Ascending aorta (tissue), 2 donors: ENCODE measurements around the gene SLC12A6. TPM values are rescaled to one million over a fixed set of nuclear protein-coding genes. Genes with fewer than 3 reads are reported as not detected.

Experiments
- DNase-seq, 2 donors: peaks; one replicate each; pipeline ENCODE4 v3.0.0-alpha.2; 2019; ENCODE audit warnings: low spot score in 2 of 2
- H3K27ac ChIP-seq, 2 donors: fragments of 200-600 bp; sonication (generic); one replicate each; pipeline ENCODE4 v1.5.1; 2016 to 2017; ENCODE audit warnings: mild to moderate bottlenecking in 1 of 2
- H3K27me3 ChIP-seq: fragments of 200-600 bp; sonication (generic); one replicate; pipeline ENCODE4 v1.5.1; 2017
- H3K36me3 ChIP-seq, 2 donors: fragments of 200-600 bp; sonication (generic); one replicate each; pipeline ENCODE4 v1.5.1; 2016
- H3K4me1 ChIP-seq, 2 donors: fragments of 200-600 bp; sonication (generic); one replicate each; pipeline ENCODE4 v1.5.1; 2016 to 2017; ENCODE audit warnings: mild to moderate bottlenecking in 1 of 2
- H3K4me3 ChIP-seq, 2 donors: fragments of 200-600 bp; sonication (generic); one replicate each; pipeline ENCODE4 v1.5.1; 2016 to 2017; ENCODE audit warnings: mild to moderate bottlenecking in 1 of 2
- H3K9me3 ChIP-seq, 2 donors: fragments of 200-600 bp; sonication (generic); one replicate each; pipeline ENCODE4 v1.5.1; 2016
- CTCF ChIP-seq, 3 experiments: fragments of 200-600 bp in 2 of 3; fragments of 450-650 bp in 1 of 3; sonication (generic) in 2 of 3; IDR thresholded peaks; one replicate each; pipeline ENCODE4 v1.5.1; 2016 to 2019; ENCODE audit warnings: antibody characterized with exemption in 3 of 3, mild to moderate bottlenecking in 1 of 3, moderate library complexity in 1 of 3
- intact Hi-C: fragments of 100-400 bp; cut with DNase I; formaldehyde crosslinking; loops from one replicate; pipeline ENCODE4 v1.15.1; 2023
- total RNA-seq: library from RNA; depleted of rRNA; stranded (reverse); fragments of >200 nt; gene quantifications from one replicate; pipeline ENCODE4 v1.1.0, GENCODE V29; 2016

Gene SLC12A6
- total RNA-seq, 1 donor from 2014 or later, result 65.8 TPM

- intact Hi-C loops, result no loop called here
- Histone ChIP-seq H3K4me1 (peaks cover 10 to 37% of the 10 kb centered on the region in 2 donors), H3K27me3 (no peaks in the 10 kb centered on the region), H3K36me3 (no peaks in the 10 kb centered on the region), H3K27ac (no peak overlapping the region), H3K9me3 (no peaks in the 10 kb centered on the region), H3K4me3 (no peak overlapping the region)
- no peak for TF ChIP-seq CTCF (IDR thresholded peaks at IDR 0.05)
- no peak for DNase-seq
These were observed 36.5 kb downstream of the SLC12A6 start for GRCh38 chr15:34301058-34301457.

DNA sequence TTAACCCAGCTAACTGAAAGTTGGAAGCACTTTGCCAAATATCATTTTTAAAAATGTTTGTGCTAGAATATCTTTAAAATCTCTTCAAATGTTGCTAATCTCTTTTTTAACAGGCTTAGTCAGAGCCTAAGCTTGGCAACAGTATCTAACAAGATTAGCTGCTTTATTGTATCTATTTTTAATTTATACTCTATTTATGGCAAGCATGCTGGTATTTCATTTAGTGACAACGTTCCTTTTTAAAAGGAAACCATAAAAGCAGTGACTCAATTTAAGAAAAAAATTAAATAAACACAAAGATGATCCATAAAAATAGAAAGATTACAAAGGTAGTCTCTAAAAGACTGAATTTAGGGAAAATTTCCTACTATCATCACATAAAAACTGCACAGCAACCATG lies 40.5 kb downstream of the SLC12A6 start:
- Histone ChIP-seq H3K9me3 (no peaks in the 10 kb centered on the region), H3K4me1 (peaks cover 4 to 32% of the 10 kb centered on the region in 2 donors), H3K27me3 (no peaks in the 10 kb centered on the region), H3K27ac (peak overlapping the region; percentile 83 to 92), H3K4me3 (peak overlapping the region; percentile 7 to 50), H3K36me3 (peaks cover 0 to 4% of the 10 kb centered on the region in 2 donors)
- intact Hi-C loops, result loop anchor here (2.0 kb wide), 1 partner anchor 38 kb away; no protein-coding TSS in a partner anchor
- DNase-seq, result no peak
- no peak for TF ChIP-seq CTCF (IDR thresholded peaks at IDR 0.05)

DNA sequence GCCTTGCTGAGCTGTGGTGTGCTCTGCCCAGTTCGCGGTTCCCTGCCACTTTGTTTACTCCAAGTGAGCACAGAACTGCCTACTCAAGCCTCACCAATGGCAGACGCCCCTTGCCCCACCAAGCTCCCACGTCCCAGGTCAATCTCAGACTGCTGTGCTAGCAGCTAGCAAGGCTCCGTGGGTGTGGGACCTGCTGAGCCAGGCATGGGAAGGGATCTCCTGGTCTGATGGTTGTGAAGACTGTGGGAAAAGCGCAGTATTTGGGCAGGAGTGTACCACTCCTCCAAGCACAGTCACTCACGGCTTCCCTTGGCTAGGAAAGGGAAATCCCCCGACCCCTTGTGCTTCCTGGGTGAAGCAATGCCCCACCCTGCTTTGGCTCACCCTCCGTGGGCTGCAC lies 45.0 kb downstream of the SLC12A6 start:
- intact Hi-C loops, result no loop called here
- Histone ChIP-seq H3K4me3 (no peak overlapping the region), H3K27ac (no peak overlapping the region), H3K4me1 (peaks cover 0 to 21% of the 10 kb centered on the region in 2 donors), H3K36me3 (peaks cover 0 to 4% of the 10 kb centered on the region in 2 donors), H3K27me3 (no peaks in the 10 kb centered on the region), H3K9me3 (no peaks in the 10 kb centered on the region)
- TF ChIP-seq CTCF (IDR thresholded peaks at IDR 0.05), result no peak
- no peak for DNase-seq

DNA sequence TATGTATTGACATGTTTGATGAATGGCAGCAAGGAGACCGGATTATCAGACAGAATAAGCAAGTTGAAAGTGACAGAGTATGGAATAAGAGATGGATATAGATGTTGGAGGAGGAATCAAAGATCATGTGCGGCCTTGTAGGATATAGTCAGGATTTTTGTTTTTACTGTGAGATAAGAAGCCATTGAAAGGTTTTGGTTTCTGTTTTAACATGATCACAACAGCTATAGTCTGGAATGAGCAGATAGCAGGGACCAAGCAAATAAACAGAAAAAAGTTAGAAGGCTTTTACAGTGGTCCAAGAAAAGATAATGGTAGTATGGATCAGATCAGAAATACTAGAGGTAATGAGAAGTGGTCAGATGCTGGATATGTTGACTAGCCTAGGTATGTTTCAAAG lies 52.6 kb downstream of the SLC12A6 start:
- H3K27me3 ChIP-seq, result no peaks in the 10 kb centered on the region
- no peaks in the 10 kb centered on the region for H3K36me3 ChIP-seq
- H3K27ac ChIP-seq, result peak overlapping the region in 1 of 2 donors; percentile 11
- no peaks in the 10 kb centered on the region for H3K9me3 ChIP-seq
- no peak for DNase-seq
- no peak overlapping the region for H3K4me3 ChIP-seq
- no peaks in the 10 kb centered on the region for H3K4me1 ChIP-seq
- intact Hi-C loops, result no loop called here
- TF ChIP-seq CTCF (IDR thresholded peaks at IDR 0.05), result no peak

DNA sequence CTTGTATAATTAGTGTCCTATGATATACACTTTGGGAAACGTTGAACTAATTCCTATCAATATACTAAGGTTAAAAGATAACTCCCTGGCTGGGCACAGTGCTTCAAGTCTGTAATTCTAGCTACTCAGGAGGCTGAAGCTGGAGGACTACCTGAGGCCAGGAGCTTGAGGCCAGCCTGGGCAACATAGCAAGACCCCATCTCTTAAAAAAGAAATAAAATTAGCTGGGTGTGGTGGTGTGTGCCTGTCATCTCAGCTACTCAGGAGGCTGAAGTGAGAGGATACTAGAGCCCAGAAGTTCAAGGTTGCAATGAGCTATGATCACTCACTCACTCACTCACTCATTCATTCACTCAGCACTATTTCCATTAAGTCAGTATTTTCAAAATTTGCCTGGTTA lies 55.2 kb downstream of the SLC12A6 start:
- no peak for TF ChIP-seq CTCF (IDR thresholded peaks at IDR 0.05)
- DNase-seq, result no peak
- no peaks in the 10 kb centered on the region for H3K36me3 ChIP-seq
- H3K27me3 ChIP-seq, result no peaks in the 10 kb centered on the region
- intact Hi-C loops, result no loop called here
- H3K4me3 ChIP-seq, result no peak overlapping the region
- no peaks in the 10 kb centered on the region for H3K9me3 ChIP-seq
- no peaks in the 10 kb centered on the region for H3K4me1 ChIP-seq
- no peak overlapping the region for H3K27ac ChIP-seq

DNA sequence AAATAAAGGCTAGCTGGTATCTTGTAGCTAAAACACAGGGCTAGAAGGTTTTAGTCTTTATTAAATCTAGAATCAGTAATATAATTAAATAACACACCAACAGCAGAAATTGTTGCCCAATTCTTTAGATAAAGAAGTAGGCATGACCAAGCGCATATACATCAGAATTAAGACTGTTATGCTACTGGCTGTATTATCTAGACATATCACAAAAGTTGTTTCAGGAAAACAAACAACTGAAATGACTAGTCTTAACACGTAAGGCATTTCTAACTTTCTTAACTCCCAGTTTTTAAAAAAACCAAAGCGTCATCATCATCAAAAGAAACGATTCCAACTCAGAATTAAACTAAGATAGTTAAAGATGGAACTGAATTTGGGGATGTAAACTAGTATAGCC lies 57.4 kb downstream of the SLC12A6 start:
- Histone ChIP-seq H3K4me1 (no peaks in the 10 kb centered on the region), H3K27ac (no peak overlapping the region), H3K36me3 (no peaks in the 10 kb centered on the region), H3K4me3 (no peak overlapping the region), H3K27me3 (no peaks in the 10 kb centered on the region), H3K9me3 (no peaks in the 10 kb centered on the region)
- no peak for TF ChIP-seq CTCF (IDR thresholded peaks at IDR 0.05)
- DNase-seq, result no peak
- intact Hi-C loops, result no loop called here
